MM.1S (cell line): ENCODE data around the gene COL27A1.

Experiments
- CTCF ChIP-seq: fragments of 300-600 bp; sonication (generic); IDR thresholded peaks from 2 replicates; pipeline ENCODE4 v1.5.1; 2016; ENCODE audit warnings: antibody characterized with exemption, low read length, mixed read lengths
- EZH2 ChIP-seq: fragments of 300-600 bp; sonication (generic); optimal IDR thresholded peaks from 2 replicates; pipeline ENCODE3; 2017; ENCODE audit warnings: low read depth, mild to moderate bottlenecking, antibody characterized with exemption, low read length, mixed read lengths
- EZH2phosphoT487 ChIP-seq: fragments of 300-600 bp; sonication (generic); IDR thresholded peaks from 2 replicates; pipeline ENCODE4 v1.6.1; 2018; ENCODE audit warnings: antibody characterized with exemption, low read length

- TF ChIP-seq CTCF (no peak), EZH2 (no peak), EZH2phosphoT487 (no peak)
These were observed 16.2 kb downstream of the COL27A1 start for GRCh38 chr9:114171500-114171899.
